Cardiac fibroblast (primary cell): ENCODE measurements around the gene ARMC3.
"Not testable (repeated sequence)": the region's sequence is repeated elsewhere in the genome, so short reads cannot be mapped to it uniquely, and the experiment has no call there.

Source experiments
- DNase-seq, 2 donors: peaks; one replicate each; pipeline versions ENCODE4 v3.0.0 to v3.0.0-alpha.2; 2010; ENCODE audit warnings: low read depth in 2 of 2
- H3K4me3 ChIP-seq, 2 donors: replicated peaks in 1 of 2; 1 replicate in 1 of 2; 2 replicates in 1 of 2; pipeline ENCODE4 v1.5.1; 2011; ENCODE audit warnings: low read depth in 2 of 2, low read length in 2 of 2, mild to moderate bottlenecking in 2 of 2, moderate library complexity in 1 of 2
- TF ChIP-seq, protein P1 (sequence below): IDR thresholded peaks from one replicate; pipeline ENCODE4 v1.5.1; 2011; ENCODE audit warnings: low read depth, mild to moderate bottlenecking, low read length, inconsistent platforms

Gene ARMC3

DNA sequence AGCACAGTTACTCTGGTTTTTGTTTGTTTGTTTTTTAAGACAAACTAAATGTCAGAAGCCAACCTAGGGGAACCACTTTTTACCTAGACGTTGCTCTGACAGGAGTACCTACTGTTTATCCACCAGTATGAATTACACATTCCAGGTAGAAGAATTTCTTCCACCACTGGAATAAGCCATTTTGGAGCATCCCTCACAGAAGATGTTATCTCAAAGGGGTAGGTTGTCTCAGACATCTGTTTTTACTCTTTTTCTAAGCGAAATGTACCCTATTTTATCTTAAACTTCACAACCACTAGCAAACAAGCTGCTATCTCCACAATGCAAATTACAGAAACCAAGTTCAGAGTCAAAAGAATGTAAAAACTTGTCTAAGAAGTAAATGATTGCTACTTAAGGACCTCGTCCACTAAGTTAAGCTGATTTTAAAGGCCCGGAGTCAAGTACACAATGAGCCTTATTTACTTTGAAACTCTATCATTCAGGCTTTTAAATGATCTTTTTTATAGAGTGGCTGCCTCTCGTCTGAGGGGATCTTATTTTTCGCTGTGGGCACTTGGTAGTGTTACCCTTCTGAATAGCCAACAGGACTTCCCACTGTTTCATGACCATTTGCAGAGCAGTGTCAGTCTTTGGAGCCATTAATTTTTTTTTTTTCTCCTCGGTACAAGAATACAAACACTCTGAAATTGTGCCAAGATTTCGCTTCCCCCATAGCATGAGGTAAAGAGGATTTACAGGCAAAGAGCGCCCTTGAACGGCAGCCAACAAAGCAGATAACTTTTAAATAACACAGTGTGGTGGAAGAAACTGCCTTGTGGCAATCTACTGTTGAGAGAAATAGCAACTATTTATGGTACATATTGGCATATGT is 15.7 kb upstream of the ARMC3 start:
- DNase-seq: peak; percentile 13 to 86
- TF ChIP-seq, protein P1, sequence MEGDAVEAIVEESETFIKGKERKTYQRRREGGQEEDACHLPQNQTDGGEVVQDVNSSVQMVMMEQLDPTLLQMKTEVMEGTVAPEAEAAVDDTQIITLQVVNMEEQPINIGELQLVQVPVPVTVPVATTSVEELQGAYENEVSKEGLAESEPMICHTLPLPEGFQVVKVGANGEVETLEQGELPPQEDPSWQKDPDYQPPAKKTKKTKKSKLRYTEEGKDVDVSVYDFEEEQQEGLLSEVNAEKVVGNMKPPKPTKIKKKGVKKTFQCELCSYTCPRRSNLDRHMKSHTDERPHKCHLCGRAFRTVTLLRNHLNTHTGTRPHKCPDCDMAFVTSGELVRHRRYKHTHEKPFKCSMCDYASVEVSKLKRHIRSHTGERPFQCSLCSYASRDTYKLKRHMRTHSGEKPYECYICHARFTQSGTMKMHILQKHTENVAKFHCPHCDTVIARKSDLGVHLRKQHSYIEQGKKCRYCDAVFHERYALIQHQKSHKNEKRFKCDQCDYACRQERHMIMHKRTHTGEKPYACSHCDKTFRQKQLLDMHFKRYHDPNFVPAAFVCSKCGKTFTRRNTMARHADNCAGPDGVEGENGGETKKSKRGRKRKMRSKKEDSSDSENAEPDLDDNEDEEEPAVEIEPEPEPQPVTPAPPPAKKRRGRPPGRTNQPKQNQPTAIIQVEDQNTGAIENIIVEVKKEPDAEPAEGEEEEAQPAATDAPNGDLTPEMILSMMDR: no peak
- H3K4me3 ChIP-seq: no peak overlapping the region

DNA sequence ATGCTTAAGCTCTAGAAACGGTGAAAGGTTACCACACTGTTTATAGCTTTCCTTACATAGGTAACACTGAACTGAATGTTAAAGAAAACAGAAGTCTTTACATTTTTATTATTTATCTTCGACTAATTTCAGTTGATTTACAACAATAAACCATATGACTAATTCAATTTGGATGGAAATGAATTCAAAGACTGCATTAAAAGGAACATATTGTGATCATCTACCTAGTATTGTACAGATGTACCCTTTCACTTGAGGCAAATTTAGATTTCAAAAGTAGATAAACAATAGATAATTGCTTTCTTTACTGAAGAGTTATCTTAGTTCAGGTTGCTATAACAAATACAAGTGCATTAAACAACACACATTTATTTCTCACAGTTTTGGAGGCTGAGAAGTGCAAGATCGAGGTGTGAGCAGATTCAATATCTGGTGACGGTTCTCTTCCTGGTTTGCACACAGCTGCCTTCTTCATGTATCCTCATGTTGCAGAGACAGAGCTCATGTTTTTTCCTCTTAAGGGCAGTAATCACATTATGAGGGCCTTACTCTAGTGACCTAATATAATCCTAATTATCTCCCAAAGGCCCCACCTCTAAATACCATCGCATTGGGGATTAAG is 15.0 kb upstream of the ARMC3 start:
- no peak for DNase-seq
- TF ChIP-seq, protein P1: no peak
- no peak overlapping the region for H3K4me3 ChIP-seq

DNA sequence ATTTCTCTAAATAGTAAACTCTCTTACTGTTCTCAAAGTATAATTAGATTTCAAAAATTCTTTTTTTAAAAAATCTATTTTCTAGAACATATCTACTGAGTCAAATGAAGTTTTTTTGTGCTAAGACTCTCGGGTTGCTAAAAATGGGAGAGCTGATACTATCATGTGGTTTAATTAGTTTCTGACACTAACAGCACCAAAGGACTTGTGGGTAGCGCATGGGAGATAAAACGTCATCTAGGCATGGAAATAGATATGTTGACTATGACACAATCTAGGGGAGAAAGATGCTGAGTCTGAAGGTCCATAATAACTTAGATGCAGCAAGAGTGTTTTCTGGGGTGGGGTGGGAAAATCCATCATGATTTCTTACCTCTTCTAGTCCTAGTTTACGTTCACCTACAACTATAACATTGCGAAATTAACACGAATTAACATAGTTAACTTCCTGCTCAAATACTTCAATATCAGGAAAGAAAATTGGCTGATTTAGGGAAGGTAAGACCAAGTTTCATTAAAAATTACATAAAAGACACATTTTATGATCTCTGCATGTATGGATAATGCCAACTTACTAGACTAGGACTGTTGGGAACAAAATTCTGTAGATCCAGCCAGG is 14.3 kb upstream of the ARMC3 start:
- H3K4me3 ChIP-seq: no peak overlapping the region
- DNase-seq: no peak
- TF ChIP-seq, protein P1: no peak

DNA sequence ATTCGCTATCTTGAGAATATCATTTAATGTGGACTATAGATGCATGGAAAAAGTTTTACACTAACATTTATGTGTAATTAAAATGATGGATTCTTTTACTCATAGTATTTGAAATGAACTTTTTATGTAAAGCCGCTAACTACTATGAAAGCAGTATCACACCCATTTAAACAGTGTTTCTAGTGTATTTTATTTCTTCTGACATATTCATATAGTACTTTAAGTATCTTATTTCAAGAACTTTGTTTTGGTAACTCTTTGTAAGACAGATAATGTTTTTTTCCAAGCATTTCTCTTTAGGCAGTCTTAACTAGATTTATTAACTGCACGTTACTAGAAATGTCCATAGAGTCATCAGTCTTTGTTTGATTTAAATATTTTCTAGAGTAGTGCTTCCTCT is 12.5 kb upstream of the ARMC3 start:
- no peak overlapping the region for H3K4me3 ChIP-seq
- TF ChIP-seq, protein P1: no peak
- no peak for DNase-seq

DNA sequence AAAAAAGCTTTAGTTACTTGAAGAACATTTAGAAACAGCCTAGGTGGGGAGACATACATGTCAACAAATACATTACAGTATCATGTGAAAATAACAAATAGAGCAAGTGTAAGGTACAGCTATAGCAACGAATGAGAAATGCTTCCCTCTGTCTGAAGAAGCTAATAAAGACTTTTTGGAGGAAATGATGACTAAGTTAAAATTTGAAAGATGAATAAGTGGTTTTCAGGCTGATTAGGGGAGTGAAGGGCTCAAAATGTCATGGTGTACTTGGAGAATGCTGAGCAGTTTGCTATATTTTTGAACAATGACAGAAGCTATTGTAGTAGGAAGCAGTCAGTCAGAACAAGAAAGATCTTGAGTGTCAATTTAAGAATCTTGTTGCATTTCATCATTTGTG is 2.8 kb upstream of the ARMC3 start:
- H3K4me3 ChIP-seq: no peak overlapping the region
- TF ChIP-seq, protein P1: no peak
- DNase-seq: no peak

DNA sequence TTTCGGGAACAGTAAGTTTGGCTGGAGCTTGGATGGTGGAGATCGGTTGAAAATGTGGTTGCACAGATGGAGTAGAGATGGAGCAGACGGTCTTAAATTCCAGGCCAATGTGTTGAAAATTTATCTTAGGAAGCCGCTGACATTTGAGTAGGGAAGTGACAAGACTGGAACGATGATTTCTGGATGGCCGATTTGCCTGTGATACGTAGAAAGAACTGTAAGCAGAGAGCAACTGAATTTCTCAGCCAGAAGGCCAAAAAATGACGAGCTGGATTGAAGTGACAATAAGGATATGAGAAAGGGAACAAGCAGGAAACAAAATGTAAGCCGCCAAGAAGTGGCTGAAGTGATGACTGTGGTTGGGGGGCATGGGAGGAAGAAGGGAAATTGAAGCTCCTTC is 687 bp upstream of the ARMC3 start:
- TF ChIP-seq, protein P1: no peak
- DNase-seq: no peak
- H3K4me3 ChIP-seq: no peak overlapping the region

DNA sequence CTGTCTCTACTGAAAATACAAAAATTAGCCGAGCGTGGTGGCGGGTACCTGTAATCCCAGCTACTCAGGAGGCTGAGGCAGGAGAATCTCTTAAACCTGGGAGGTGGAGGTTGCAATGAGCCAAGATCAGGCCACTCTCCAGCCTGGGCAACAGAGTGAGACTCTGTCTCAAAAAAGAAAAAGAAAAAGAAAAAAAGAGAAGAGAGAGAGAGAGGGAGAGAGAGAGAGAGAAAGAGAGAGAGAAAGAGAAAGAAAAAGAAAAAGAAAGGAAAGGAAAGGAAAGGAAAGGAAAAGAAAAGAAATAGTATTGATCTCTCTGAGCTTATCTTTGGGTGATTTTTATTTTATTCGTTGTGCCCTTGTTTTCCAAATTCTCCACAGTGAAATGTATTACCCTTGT is 1.2 kb downstream of the ARMC3 start:
- H3K4me3 ChIP-seq, DNase-seq: not testable (repeated sequence)
